SU-DHL-6 (cell line): Measurements from ENCODE around the gene LANCL1.

ENCODE experiments used
- H2AFZ ChIP-seq: fragments of 200-600 bp; sonication (generic); 2 replicates; pipeline ENCODE4 v1.6.1; 2014; ENCODE audit warnings: low read depth, mild to moderate bottlenecking, moderate library complexity, mixed read lengths, antibody characterized with exemption, low read length; ENCODE audit not compliant: severe bottlenecking
- H3F3A ChIP-seq: fragments of 200-600 bp; shearing (Covaris generic); 2 replicates; pipeline ENCODE4 v1.6.0; 2016; ENCODE audit warnings: antibody characterized with exemption, mild to moderate bottlenecking; ENCODE audit not compliant: insufficient read depth
- H3K27ac ChIP-seq: fragments of 200-600 bp; sonication (generic); 2 replicates; pipeline ENCODE4 v1.5.1; 2016; ENCODE audit warnings: low read depth, mild to moderate bottlenecking, low read length, moderate library complexity, mixed read lengths
- H3K27me3 ChIP-seq: fragments of 200-600 bp; sonication (generic), shearing (Covaris generic); 2 replicates; pipeline ENCODE4 v1.6.0; 2014; ENCODE audit warnings: mild to moderate bottlenecking, low read length
- H3K36me3 ChIP-seq: fragments of 200-600 bp; sonication (generic); 2 replicates; pipeline ENCODE4 v1.6.1; 2014; ENCODE audit warnings: mild to moderate bottlenecking, low read length, mixed read lengths
- H3K4me2 ChIP-seq: fragments of 300-600, 200-600 bp; shearing (Covaris generic), sonication (generic); 2 replicates; pipeline ENCODE4 v1.6.0; 2014; ENCODE audit warnings: low read length, low read depth, mild to moderate bottlenecking; ENCODE audit not compliant: poor library complexity, severe bottlenecking
- H3K4me3 ChIP-seq: fragments of 200-600 bp; sonication (generic); 2 replicates; pipeline ENCODE4 v1.5.1; 2014; ENCODE audit warnings: antibody characterized with exemption, low read length, mild to moderate bottlenecking, mixed read lengths; ENCODE audit not compliant: insufficient read depth, poor library complexity, severe bottlenecking
- H3K79me2 ChIP-seq: fragments of 200-600 bp; sonication (generic); 2 replicates; pipeline ENCODE4 v1.6.1; 2014; ENCODE audit warnings: mild to moderate bottlenecking, low read length, moderate library complexity; ENCODE audit not compliant: insufficient read depth
- H3K9ac ChIP-seq: fragments of 200-600 bp; sonication (generic); 2 replicates; pipeline ENCODE4 v1.7.0; 2014; ENCODE audit warnings: mild to moderate bottlenecking, low read length
- H3K9me2 ChIP-seq: fragments of 200-600 bp; sonication (generic); replicated peaks from 2 replicates; pipeline ENCODE4 v1.6.1; 2014; ENCODE audit warnings: low read length; ENCODE audit not compliant: insufficient read depth
- H3K9me3 ChIP-seq: fragments of 200-600 bp; sonication (generic); 2 replicates; pipeline ENCODE4 v1.6.1; 2014; ENCODE audit warnings: low read length, mixed read lengths; ENCODE audit not compliant: insufficient read depth
- H4K20me1 ChIP-seq: fragments of 200-600 bp; sonication (generic); 2 replicates; pipeline ENCODE4 v1.6.1; 2014; ENCODE audit warnings: low read depth, mild to moderate bottlenecking, antibody characterized with exemption, low read length, moderate library complexity, mixed read lengths
- CTCF ChIP-seq: fragments of 200-600 bp; sonication (generic); IDR thresholded peaks from one replicate; pipeline ENCODE4 v1.5.1; 2017; ENCODE audit warnings: antibody characterized with exemption, mild to moderate bottlenecking, low read length, moderate library complexity; ENCODE audit not compliant: insufficient read depth, poor library complexity, severe bottlenecking
- EZH2phosphoT487 ChIP-seq: fragments of 200-600 bp; sonication (generic), shearing (Covaris generic); conservative IDR thresholded peaks from 2 replicates; pipeline ENCODE4 v1.6.1; 2018; ENCODE audit warnings: mild to moderate bottlenecking, antibody characterized with exemption, low read length, moderate library complexity, mixed read lengths

LANCL1 gene

GRCh38 chr2:210459407-210459806 is 17.2 kb downstream of the LANCL1 start:
- Histone ChIP-seq H3K27ac (no peak overlapping the region), H3K27me3 (no peaks in the 10 kb centered on the region), H3K9me3 (no peaks in the 10 kb centered on the region), H3K9me2 (no peaks in the 10 kb centered on the region), H3K79me2 (no peaks in the 10 kb centered on the region), H4K20me1 (no peaks in the 10 kb centered on the region), H2AFZ (no peak overlapping the region), H3F3A (no peaks in the 10 kb centered on the region), H3K9ac (no peak overlapping the region), H3K4me3 (no peak overlapping the region), H3K36me3 (0 out of 2 replicates have a peak, but pooled peaks cover 4% of the 10 kb centered on the region), H3K4me2 (no peak overlapping the region)
- TF ChIP-seq EZH2phosphoT487: no peak
- no peak for TF ChIP-seq CTCF

GRCh38 chr2:210458395-210458794 is 18.2 kb downstream of the LANCL1 start:
- no peak for TF ChIP-seq EZH2phosphoT487
- no peak for TF ChIP-seq CTCF
- Histone ChIP-seq H4K20me1 (no peaks in the 10 kb centered on the region), H3K9me2 (no peaks in the 10 kb centered on the region), H3K4me2 (no peak overlapping the region), H3K27me3 (no peaks in the 10 kb centered on the region), H3K79me2 (no peaks in the 10 kb centered on the region), H3K36me3 (0 out of 2 replicates have a peak, but pooled peaks cover 4% of the 10 kb centered on the region), H3K9me3 (no peaks in the 10 kb centered on the region), H3K9ac (no peak overlapping the region), H3F3A (no peaks in the 10 kb centered on the region), H2AFZ (no peak overlapping the region), H3K27ac (no peak overlapping the region), H3K4me3 (no peak overlapping the region)

- H3K79me2 ChIP-seq: no peaks in the 10 kb centered on the region
- TF ChIP-seq EZH2phosphoT487: no peak
- no peak for TF ChIP-seq CTCF
- no peaks in the 10 kb centered on the region for H3K9me3 ChIP-seq
- H3K4me2 ChIP-seq: no peak overlapping the region
- H3K36me3 ChIP-seq: peaks cover 8% of the 10 kb centered on the region; the same call in 1 of the 2 replicates
- no peak overlapping the region for H2AFZ ChIP-seq
- H3F3A ChIP-seq: no peaks in the 10 kb centered on the region
- no peaks in the 10 kb centered on the region for H4K20me1 ChIP-seq
- H3K9me2 ChIP-seq: no peaks in the 10 kb centered on the region
- H3K27me3 ChIP-seq: no peaks in the 10 kb centered on the region
- no peak overlapping the region for H3K4me3 ChIP-seq
- no peak overlapping the region for H3K27ac ChIP-seq
- no peak overlapping the region for H3K9ac ChIP-seq
Measured at GRCh38 chr2:210456571-210456970, 20.0 kb downstream of the LANCL1 start.

- Histone ChIP-seq H3K27ac (no peak overlapping the region), H3K9me2 (no peaks in the 10 kb centered on the region), H4K20me1 (no peaks in the 10 kb centered on the region), H3K9me3 (no peaks in the 10 kb centered on the region), H2AFZ (no peak overlapping the region), H3F3A (no peaks in the 10 kb centered on the region), H3K79me2 (no peaks in the 10 kb centered on the region), H3K27me3 (no peaks in the 10 kb centered on the region), H3K9ac (no peak overlapping the region), H3K4me3 (no peak overlapping the region), H3K4me2 (no peak overlapping the region), H3K36me3 (peaks cover 7% of the 10 kb centered on the region; the same call in 1 of the 2 replicates)
- TF ChIP-seq CTCF (no peak), EZH2phosphoT487 (no peak)
Measured at GRCh38 chr2:210454336-210454735, 22.2 kb downstream of the LANCL1 start.
